ENCODE data around the gene SAMD4B.
A peak's percentile ranks its signal among the peaks of the same experiment; 100 is the strongest.
"Not testable (repeated sequence)": the region's sequence is repeated elsewhere in the genome, so short reads cannot be mapped to it uniquely, and the experiment has no call there.

Gene SAMD4B

GRCh38 chr19:39363901-39364457 is 21.8 kb downstream of the SAMD4B start:
- DNase-seq, result peak in 55 of 58 donors; percentile 8 to 98 (median 74)

- DNase-seq, result no peak
Measured at GRCh38 chr19:39365531-39365930, 23.3 kb downstream of the SAMD4B start.

GRCh38 chr19:39369200-39369599 is 27.0 kb downstream of the SAMD4B start:
- DNase-seq, result no peak

GRCh38 chr19:39370735-39371134 is 28.5 kb downstream of the SAMD4B start:
- no peak for DNase-seq

DNA sequence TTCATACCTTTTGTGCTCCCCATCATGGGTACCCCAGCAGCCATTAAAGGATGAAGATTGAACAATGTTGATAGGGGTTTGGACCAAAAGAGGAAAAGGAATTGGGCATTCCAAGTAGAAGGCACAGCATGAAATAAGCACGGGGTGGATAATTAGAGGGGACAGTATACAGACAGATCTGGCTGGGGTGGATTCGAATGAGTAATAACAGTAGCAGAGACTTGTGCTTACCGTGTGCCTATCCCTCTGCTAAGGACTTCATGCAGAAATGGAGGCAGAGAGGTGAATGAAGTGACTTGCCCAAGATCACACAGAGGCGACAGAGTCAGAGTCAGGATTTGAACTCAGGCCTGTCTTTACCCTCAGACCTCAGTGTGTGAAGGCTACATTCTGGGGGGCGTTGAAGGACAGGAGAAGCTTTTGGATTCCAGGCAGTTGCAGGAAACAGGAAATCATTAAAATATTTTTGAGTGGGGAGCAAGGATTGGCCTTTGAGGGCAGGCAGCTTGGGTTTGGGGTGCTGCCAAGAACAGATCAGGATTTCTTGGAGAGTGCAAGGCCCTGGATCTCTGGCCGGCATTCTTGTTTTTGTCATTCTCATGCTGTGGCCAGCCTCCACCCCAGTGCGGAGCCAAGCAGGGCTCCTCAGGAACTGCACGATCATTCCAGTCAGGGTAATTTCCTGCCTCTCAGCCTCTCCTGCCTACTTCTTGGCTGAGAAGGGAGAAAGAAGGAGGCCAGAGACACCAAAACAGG is 30.0 kb downstream of the SAMD4B start:
- peak in 49 of 58 donors; percentile 6 to 84 (median 55) for DNase-seq

DNA sequence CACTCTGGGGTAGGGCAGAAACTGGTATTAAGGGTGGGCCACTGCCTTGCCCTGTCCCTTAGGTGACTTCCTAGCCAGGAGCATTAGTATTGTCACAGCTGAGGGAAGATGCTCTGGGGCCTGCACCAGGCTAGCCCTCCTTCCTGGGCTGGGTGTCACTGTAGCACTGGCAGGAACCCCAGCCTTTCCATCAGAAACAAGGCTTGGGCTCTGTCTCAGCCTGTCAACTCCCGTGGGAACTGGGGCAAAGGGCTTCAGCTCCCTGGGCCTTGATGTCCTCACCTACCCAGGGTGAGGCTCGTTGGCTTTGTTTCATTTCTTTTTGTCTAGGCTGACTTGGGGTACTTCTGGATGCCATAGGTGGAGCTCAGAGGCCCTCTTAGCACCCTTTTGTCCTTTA is 30.7 kb downstream of the SAMD4B start:
- DNase-seq, result peak in 6 of 58 donors; percentile 11 to 50 (median 42)

- no peak for DNase-seq
Measured at GRCh38 chr19:39375929-39376328, 33.7 kb downstream of the SAMD4B start.

DNA sequence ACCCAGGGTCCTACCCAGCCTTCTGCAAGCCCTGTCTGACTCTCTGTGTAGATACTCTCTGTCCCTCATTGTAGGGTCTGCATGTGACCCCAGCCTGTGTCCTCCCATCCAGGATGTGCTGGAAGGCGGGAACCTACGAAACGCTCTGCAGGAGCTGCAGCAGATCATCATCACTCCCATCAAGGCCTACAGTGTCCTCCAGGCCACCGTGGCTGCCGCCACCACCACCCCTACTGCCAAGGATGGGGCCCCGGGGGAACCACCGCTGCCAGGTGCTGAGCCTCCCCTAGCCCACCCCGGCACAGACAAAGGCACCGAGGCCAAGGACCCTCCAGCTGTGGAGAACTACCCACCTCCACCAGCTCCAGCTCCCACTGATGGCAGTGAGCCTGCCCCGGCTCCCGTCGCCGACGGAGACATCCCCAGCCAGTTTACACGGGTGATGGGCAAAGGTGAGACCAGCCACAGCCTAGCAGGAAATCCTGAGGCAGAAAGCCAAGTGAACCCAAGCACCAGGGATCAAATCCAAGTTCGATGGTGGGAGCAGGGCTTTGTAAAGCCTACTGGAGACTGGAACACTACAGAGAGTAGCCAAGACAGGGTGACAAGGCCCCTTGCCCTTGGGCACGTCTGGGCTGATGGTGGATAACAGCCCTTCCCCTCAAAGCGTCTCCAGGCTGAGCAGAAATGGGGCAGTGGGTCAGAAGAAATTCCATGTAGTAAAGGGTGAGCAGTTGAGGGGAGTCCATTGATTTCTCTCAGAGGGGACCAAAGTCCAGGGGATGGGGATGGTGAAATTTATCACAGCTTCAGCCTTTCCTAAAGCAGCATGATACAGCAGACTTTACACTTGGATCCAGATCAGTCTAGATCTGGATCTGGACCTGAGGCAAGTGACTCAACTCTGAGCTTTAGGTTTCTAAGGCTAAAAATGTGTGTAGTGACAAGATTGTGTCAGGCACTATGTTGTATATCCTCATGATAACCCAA is 35.4 kb downstream of the SAMD4B start:
- no peak for DNase-seq

- DNase-seq, result not testable (repeated sequence)
Measured at GRCh38 chr19:39379366-39379765, 37.1 kb downstream of the SAMD4B start.

DNA sequence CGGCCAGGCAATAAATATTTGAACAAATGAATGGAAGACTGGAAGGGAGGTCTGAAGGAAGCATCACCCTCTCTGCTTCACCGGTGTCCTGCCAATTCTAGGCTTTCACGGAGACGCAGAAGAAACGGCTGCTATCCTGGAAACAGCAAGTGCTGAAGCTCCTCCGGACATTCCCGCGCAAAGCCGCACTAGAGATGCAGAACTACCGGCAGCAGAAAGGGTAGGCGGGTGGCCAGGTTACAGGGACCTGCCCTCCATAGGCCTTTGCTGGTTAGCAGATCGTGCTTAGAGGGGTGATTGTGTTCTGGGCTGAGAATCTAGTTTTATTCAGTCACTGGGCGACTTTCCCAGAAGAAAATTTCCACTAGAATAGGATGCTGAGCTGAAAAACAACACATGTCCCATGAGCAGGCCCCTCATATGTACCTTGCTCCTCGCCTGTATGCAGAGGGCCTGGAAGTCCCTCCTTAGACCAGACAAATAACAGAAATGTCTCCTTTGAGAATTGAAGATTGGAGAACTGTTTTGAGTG is 37.7 kb downstream of the SAMD4B start:
- peak in 12 of 58 donors; percentile 5 to 40 (median 23) for DNase-seq

DNA sequence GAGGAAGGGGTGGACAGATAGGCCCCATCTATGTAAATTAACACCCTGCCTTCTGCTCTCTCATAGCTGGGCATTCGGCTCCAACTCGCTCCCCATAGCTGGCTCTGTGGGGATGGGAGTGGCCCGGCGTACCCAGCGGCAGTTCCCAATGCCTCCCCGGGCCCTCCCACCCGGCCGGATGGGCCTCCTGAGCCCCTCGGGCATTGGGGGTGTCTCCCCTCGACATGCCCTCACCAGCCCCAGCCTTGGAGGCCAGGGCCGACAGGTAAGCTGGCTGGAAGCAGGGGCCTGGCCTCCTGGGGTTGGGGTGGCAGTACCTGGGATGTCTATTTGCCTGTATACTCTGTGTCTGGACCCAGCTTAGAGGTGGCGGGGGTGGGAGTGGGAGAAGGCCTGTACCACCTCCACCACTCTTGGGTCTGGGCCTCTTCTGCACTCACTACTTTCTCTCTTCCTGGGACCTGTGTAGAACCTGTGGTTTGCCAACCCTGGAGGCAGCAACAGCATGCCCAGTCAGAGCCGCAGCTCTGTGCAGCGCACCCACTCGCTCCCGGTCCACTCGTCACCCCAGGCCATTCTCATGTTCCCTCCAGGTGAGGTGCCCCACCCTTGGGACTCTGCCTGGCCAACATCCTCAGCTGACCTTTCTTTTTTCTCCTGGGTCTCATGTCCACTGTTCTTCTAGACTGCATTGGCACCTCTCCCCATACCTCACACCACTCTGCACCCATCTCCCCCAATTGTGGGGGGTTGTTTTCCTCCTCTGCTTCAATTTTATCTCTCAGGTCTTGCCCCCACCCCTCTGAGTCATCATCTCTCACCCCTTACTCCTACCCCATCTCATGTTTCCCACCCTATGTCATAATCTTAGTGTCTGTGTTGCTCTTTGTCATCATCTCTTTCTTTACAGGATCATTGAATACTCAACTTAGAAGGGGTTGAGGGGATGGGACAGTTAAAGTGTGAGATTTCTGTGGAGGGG is 38.6 kb downstream of the SAMD4B start:
- no peak for DNase-seq

DNA sequence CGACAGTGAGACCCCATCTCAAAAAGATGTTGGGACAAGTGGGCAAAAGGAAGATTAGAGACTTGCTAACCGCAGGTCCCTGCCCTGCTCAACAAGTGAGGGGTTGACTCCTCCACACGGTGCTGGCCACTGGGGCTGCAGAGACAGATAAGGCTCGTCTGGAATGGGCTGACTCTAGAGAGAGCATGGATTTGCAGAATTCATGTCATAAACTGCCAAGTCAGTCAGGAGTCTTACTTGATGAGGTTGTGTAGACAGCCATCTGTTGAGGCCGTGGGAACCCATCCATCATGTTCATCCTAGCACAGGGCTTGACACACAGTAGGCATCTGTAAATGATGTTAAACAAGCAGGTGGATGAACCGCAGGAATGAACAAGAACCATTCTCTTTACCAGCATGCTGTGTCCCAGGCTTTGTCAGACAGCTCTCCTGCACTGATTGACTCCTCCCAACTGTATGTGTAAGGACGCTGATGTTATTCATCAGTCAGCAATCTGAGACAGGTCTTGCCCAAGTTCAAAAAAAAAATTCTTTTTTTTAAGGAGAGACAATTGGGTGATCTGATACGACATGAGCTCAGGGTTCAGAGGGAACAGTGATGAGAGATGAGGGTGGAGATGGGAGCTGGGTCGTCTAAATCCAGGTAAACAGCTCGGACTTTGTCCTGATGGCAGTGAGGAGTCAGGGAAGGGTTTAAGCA is 39.8 kb downstream of the SAMD4B start:
- DNase-seq, result no peak

- no peak for DNase-seq
Measured at GRCh38 chr19:39382991-39383828, 41.0 kb downstream of the SAMD4B start.

DNA sequence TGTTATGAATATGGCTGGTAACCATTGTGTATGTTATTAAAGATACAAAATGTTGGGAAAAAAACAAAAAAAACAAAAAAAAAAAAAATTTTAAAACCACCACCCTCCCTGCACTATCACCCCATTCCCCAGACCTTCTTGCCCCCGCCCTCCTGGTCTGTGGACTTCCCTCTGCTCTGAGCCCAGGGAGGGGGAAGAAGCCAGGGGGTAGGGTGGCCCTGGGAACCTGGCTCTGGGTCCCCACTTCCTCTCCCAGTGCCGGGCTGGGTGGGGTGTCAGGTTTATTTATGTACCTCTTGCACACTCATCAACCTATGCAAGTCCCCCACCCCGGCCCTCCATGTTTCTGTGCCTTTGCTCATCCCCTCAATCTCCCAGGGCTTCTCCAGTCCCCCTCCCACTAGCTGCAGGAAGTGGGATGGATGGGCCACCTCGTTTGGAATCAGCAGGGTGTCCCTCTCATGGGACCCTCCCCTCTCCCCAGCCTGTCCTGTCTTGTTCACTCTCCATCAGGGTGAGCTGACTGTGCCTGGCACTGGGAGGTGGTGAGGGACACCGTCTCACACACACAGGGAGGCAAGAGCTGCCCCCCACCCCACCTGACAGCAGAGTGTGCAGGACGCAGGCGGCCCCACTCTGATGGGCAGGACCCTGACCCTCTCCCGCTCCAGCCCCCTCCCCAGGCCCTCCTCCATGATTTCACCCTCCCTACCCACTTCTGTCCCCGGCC is 42.8 kb downstream of the SAMD4B start:
- no peak for DNase-seq

- DNase-seq, result peak in 1 of 58 donors; percentile 23
Measured at GRCh38 chr19:39385629-39386411, 43.6 kb downstream of the SAMD4B start.

- no peak for DNase-seq
Measured at GRCh38 chr19:39386557-39386956, 44.3 kb downstream of the SAMD4B start.

GRCh38 chr19:39388657-39389056 is 46.4 kb downstream of the SAMD4B start:
- no peak for DNase-seq

Measured in anterior cingulate cortex (tissue), 58 donors.